H1 (cell line): ENCODE data around the gene FHIT. TPM values are rescaled to one million over a fixed set of nuclear protein-coding genes. Genes with fewer than 3 reads are reported as not detected.

Experiments
- CTCF ChIA-PET: fragments of 300-600 bp; sonication (Branson Sonifier 250); formaldehyde crosslinking; loops from one replicate; lab custom pipeline; 2021; ENCODE audit not compliant: partially characterized antibody; lab: Charles Lee
- POLR2A ChIA-PET: fragments of 300-600 bp; sonication (Branson Sonifier 250); formaldehyde crosslinking; loops from one replicate; lab custom pipeline; 2021; ENCODE audit warnings: inconsistent platforms; ENCODE audit not compliant: partially characterized antibody; lab: Charles Lee
- DNase-seq, 2 experiments: peaks; one replicate each; pipeline versions ENCODE4 v3.0.0 to v3.0.0-alpha.2; 2010 to 2022; ENCODE audit warnings: low spot score in 2 of 2, low read depth in 1 of 2, mixed read lengths in 1 of 2
- FAIRE-seq: peaks from 2 replicates; lab custom pipeline; 2011; peaks lifted over from hg19 to GRCh38; lab: Jason Lieb, UNC
- H2AFZ ChIP-seq: 2 replicates; pipeline ENCODE4 v1.8.1; 2012; ENCODE audit warnings: low read length, inconsistent platforms
- H2AK5ac ChIP-seq: 2 replicates; pipeline ENCODE4 v1.6.1; 2013; ENCODE audit warnings: low read depth, low read length
- H2BK120ac ChIP-seq: replicated peaks from 2 replicates; pipeline ENCODE3; 2013; ENCODE audit warnings: low read depth, low read length, inconsistent platforms
- H2BK12ac ChIP-seq: 2 replicates; pipeline ENCODE4 v1.6.1; 2013; ENCODE audit warnings: low read depth, low read length
- H2BK15ac ChIP-seq: 2 replicates; pipeline ENCODE4 v1.6.1; 2013; ENCODE audit warnings: low read length
- H2BK20ac ChIP-seq: 2 replicates; pipeline ENCODE4 v1.6.1; 2013; ENCODE audit warnings: low read length
- H2BK5ac ChIP-seq: 2 replicates; pipeline ENCODE4 v1.6.1; 2013; ENCODE audit warnings: low read depth, low read length
- H3K14ac ChIP-seq: 2 replicates; pipeline ENCODE4 v1.6.1; 2013; ENCODE audit warnings: inconsistent platforms; ENCODE audit not compliant: insufficient read length
- H3K18ac ChIP-seq: 2 replicates; pipeline ENCODE4 v1.6.1; 2013; ENCODE audit warnings: low read length; ENCODE audit errors: extremely low read depth
- H3K23ac ChIP-seq: 2 replicates; pipeline ENCODE4 v1.6.1; 2013; ENCODE audit warnings: inconsistent platforms; ENCODE audit not compliant: insufficient read length
- H3K23me2 ChIP-seq: 2 replicates; pipeline ENCODE4 v1.6.1; 2013; ENCODE audit warnings: low read depth, low read length
- H3K27ac ChIP-seq: 2 replicates; pipeline ENCODE4 v1.6.1; 2011; ENCODE audit warnings: low read depth, low read length, inconsistent platforms
- H3K27me3 ChIP-seq, 4 experiments: replicated peaks in 1 of 4; 1 replicate in 1 of 4; 2 replicates in 3 of 4; pipeline versions ENCODE4 v1.6.1 to v1.8.1; 2011 to 2013; ENCODE audit warnings: low read length in 3 of 4, mild to moderate bottlenecking in 3 of 4, inconsistent platforms in 2 of 4, mixed read lengths in 2 of 4, moderate library complexity in 1 of 4; ENCODE audit not compliant: control insufficient read depth in 3 of 4, insufficient read depth in 3 of 4; ENCODE audit errors: extremely low read depth in 1 of 4
- H3K36me3 ChIP-seq, 4 experiments: 2 replicates each; pipeline versions ENCODE4 v1.6.1 to v1.8.1; 2011 to 2013; ENCODE audit warnings: mild to moderate bottlenecking in 4 of 4, low read length in 3 of 4, moderate library complexity in 2 of 4, control low read depth in 1 of 4, inconsistent platforms in 1 of 4; ENCODE audit not compliant: insufficient read depth in 4 of 4, control insufficient read depth in 2 of 4
- H3K4ac ChIP-seq: replicated peaks from 2 replicates; pipeline ENCODE3; 2013; ENCODE audit warnings: low read length, low read depth, mixed read lengths, inconsistent platforms; ENCODE audit not compliant: insufficient read length
- H3K4me1 ChIP-seq, 4 experiments: replicated peaks in 1 of 4; 1 replicate in 1 of 4; 2 replicates in 3 of 4; pipeline versions ENCODE4 v1.6.1 to v1.8.1; 2011 to 2013; ENCODE audit warnings: low read length in 3 of 4, inconsistent platforms in 2 of 4, mixed read lengths in 1 of 4; ENCODE audit not compliant: insufficient read depth in 4 of 4, control insufficient read depth in 3 of 4
- H3K4me2 ChIP-seq, 2 experiments: 2 replicates each; pipeline versions ENCODE4 v1.6.1 to v1.8.1; 2011 to 2013; ENCODE audit warnings: low read depth in 2 of 2, low read length in 2 of 2, control low read depth in 1 of 2, inconsistent platforms in 1 of 2, mild to moderate bottlenecking in 1 of 2; ENCODE audit not compliant: insufficient read depth in 1 of 2
- H3K4me3 ChIP-seq, 4 experiments: fragments of 200-600, 300-600 bp in 1 of 4; sonication (generic), shearing (Covaris generic), sonication (Bioruptor Twin) in 1 of 4; 2 replicates each; pipeline versions ENCODE4 v1.5.1 to v1.8.1; 2011 to 2016; ENCODE audit warnings: low read length in 4 of 4, low read depth in 3 of 4, control low read depth in 2 of 4, inconsistent platforms in 2 of 4, mild to moderate bottlenecking in 2 of 4, mixed read lengths in 1 of 4, moderate library complexity in 1 of 4; ENCODE audit not compliant: insufficient read depth in 2 of 4; ENCODE audit errors: extremely low read depth in 1 of 4
- H3K56ac ChIP-seq: replicated peaks from 2 replicates; pipeline ENCODE3; 2013; ENCODE audit warnings: low read depth, mild to moderate bottlenecking, mixed read lengths, low read length, inconsistent platforms; ENCODE audit not compliant: insufficient read length
- H3K79me1 ChIP-seq: 2 replicates; pipeline ENCODE4 v1.6.1; 2013; ENCODE audit warnings: low read depth, low read length, control low read depth
- H3K79me2 ChIP-seq, 2 experiments: 2 replicates each; pipeline versions ENCODE4 v1.6.1 to v1.8.1; 2012 to 2013; ENCODE audit warnings: low read length in 2 of 2, mild to moderate bottlenecking in 2 of 2, inconsistent platforms in 1 of 2; ENCODE audit not compliant: insufficient read depth in 2 of 2, control insufficient read depth in 1 of 2
- H3K9ac ChIP-seq, 4 experiments: replicated peaks in 1 of 4; 1 replicate in 1 of 4; 2 replicates in 3 of 4; pipeline versions ENCODE4 v1.6.1 to v1.8.1; 2011 to 2013; ENCODE audit warnings: low read depth in 3 of 4, low read length in 3 of 4, control low read depth in 2 of 4, mild to moderate bottlenecking in 2 of 4, moderate library complexity in 2 of 4, inconsistent platforms in 1 of 4; ENCODE audit errors: extremely low read depth in 1 of 4
- H3K9me3 ChIP-seq, 2 experiments: 2 replicates each; pipeline versions ENCODE4 v1.6.1 to v1.8.1; 2012 to 2013; ENCODE audit warnings: mild to moderate bottlenecking in 2 of 2, moderate library complexity in 2 of 2, control low read depth in 1 of 2, inconsistent platforms in 1 of 2, low read depth in 1 of 2, low read length in 1 of 2, mixed read lengths in 1 of 2; ENCODE audit not compliant: insufficient read depth in 2 of 2
- H4K20me1 ChIP-seq, 2 experiments: replicated peaks in 1 of 2; 2 replicates each; pipeline versions ENCODE3 to v1.8.1; 2011 to 2013; ENCODE audit warnings: inconsistent platforms in 2 of 2, low read length in 2 of 2, mild to moderate bottlenecking in 1 of 2; ENCODE audit not compliant: insufficient read depth in 2 of 2, control insufficient read depth in 1 of 2
- H4K5ac ChIP-seq: 2 replicates; pipeline ENCODE4 v1.6.1; 2013; ENCODE audit warnings: low read length, low read depth, mixed read lengths, inconsistent platforms; ENCODE audit not compliant: insufficient read length
- H4K8ac ChIP-seq: 2 replicates; pipeline ENCODE4 v1.8.0; 2013; ENCODE audit warnings: mild to moderate bottlenecking, moderate library complexity, low read length, inconsistent platforms; ENCODE audit not compliant: insufficient read depth; ENCODE audit errors: extremely low read depth
- H4K91ac ChIP-seq: replicated peaks from 2 replicates; pipeline ENCODE3; 2013; ENCODE audit warnings: low read length, mixed read lengths, inconsistent platforms; ENCODE audit not compliant: insufficient read length
- CBX5 ChIP-seq: fragments of 300-800, 300-1000 bp; sonication (generic); IDR thresholded peaks from 2 replicates; pipeline ENCODE4 v1.7.1; 2016; ENCODE audit warnings: antibody characterized with exemption, low read length, low read depth
- KDM5A ChIP-seq: fragments of 200-600 bp; IDR thresholded peaks from 2 replicates; pipeline ENCODE4 v1.7.1; 2012; ENCODE audit warnings: mild to moderate bottlenecking, low read length, inconsistent platforms, mixed read lengths
- MAFK ChIP-seq: IDR thresholded peaks from 2 replicates; pipeline ENCODE4 v1.6.1; 2012; ENCODE audit warnings: low read depth, mild to moderate bottlenecking, improper control_type of control experiment, low read length
- POLR2AphosphoS5 ChIP-seq: IDR thresholded peaks from 2 replicates; pipeline ENCODE4 v1.6.1; 2011; ENCODE audit warnings: low read depth, low read length
- SRF ChIP-seq: IDR thresholded peaks from 2 replicates; pipeline ENCODE4 v1.6.1; 2011; ENCODE audit warnings: mild to moderate bottlenecking, low read depth, low read length, moderate library complexity
- WGBS, 2 experiments: shearing (Covaris generic) in 1 of 2; methylation state at CpG; one replicate each; pipeline versions ENCODE4 v1.1.6 to v1.1.7; 2013 to 2015; ENCODE audit warnings: low lambda C conversion rate in 2 of 2, mixed read lengths in 2 of 2, inconsistent platforms in 1 of 2, low coverage in 1 of 2, missing lambda C conversion rate in 1 of 2; ENCODE audit not compliant: insufficient replicate concordance in 2 of 2, insufficient coverage in 1 of 2, insufficient read length in 1 of 2; ENCODE audit errors: extremely low coverage in 1 of 2, missing lambda C conversion rate in 1 of 2; 5-methylcytosine and 5-hydroxymethylcytosine counted together
- polyA plus RNA-seq, 7 experiments: library from polyadenylated mRNA; depleted of rRNA in 3 of 7; stranded (reverse) in 5 of 7; unstranded in 2 of 7; fragments of >200 nt in 5 of 7; fragments of 200-250 nt in 2 of 7; gene quantifications; 1 replicate in 5 of 7; 2 replicates in 1 of 7; 4 replicates in 1 of 7; pipeline versions ENCODE4 v1.2.1 to v1.2.3, GENCODE V29; 2011 to 2013; ENCODE audit warnings: missing spikeins in 2 of 7, mixed read lengths in 2 of 7
- total RNA-seq: library from RNA; stranded (reverse); fragmentation: NEBNext Ultra II Directional; extraction: Animal tissue kit (Norgen Biotek cat#: 25700); gene quantifications from 2 replicates; pipeline ENCODE4 v1.2.1, GENCODE V29; 2021

The FHIT gene
- total and polyA plus RNA-seq, 2 of the 8 experiments (the other 6 are each of a cell fraction or from before 2014, with no cell fraction given): 1.2 to 3.2 TPM

DNA sequence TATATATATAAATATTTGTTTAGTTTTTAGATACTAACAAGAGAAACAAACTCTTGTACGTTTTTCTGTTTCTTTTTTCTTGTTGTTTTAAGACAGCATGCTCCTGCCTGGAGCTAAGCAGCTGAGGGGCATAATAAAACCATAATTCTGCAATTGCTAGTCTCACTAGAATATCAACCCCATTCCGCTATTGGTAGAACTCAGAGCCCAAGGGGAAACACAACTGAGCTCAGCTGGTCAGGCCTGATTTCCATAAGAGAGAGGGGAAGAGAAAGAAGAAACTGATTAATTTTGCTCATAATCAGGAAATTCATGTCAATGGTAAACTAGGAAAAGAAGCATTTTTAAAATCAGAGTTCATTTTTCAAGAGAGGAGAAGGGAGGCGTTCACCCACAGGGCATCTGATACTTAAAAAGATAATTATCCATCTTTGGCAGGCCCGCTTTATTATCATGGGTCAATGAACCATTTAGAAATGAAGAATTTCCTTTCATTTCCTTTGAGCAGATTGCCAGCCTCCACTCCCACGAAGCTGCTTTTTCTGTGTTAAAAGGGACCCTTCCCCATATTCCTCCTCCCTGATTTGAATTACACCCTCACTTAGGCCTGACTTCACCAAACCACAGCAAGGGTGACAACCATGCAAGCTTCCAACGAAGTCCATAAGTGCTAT, 1236.1 kb downstream of the FHIT start:
- POLR2A ChIA-PET: no interaction called here
- no peak overlapping the region for H2BK15ac ChIP-seq
- no peak overlapping the region for H2AK5ac ChIP-seq
- H2BK120ac ChIP-seq: no peak overlapping the region
- no peak overlapping the region for H4K5ac ChIP-seq
- no peaks in the 10 kb centered on the region for H3K36me3 ChIP-seq
- H3K4me1 ChIP-seq: peaks cover 0 to 5% (median 2%) of the 10 kb centered on the region in 4 experiments; a peak in 2 of 7 replicates
- no peak overlapping the region for H3K14ac ChIP-seq
- no peak overlapping the region for H2AFZ ChIP-seq
- DNase-seq: no peak
- no peak overlapping the region for H3K4me3 ChIP-seq
- H3K23ac ChIP-seq: no peak overlapping the region
- H3K4ac ChIP-seq: no peak overlapping the region
- H2BK12ac ChIP-seq: no peak overlapping the region
- 89% methylated on average over 6 of the region's 6 CpGs; no CpG with 5 or more reads in 1 of the 2 experiments for WGBS, 2 experiments
- H4K20me1 ChIP-seq: no peaks in the 10 kb centered on the region
- no peak overlapping the region for H3K4me2 ChIP-seq
- no peaks in the 10 kb centered on the region for H3K79me2 ChIP-seq
- H3K9me3 ChIP-seq: no peaks in the 10 kb centered on the region
- CTCF ChIA-PET: no interaction called here
- H3K27me3 ChIP-seq: no peaks in the 10 kb centered on the region
- TF ChIP-seq SRF: no peak
- no peak for TF ChIP-seq CBX5
- TF ChIP-seq POLR2AphosphoS5: no peak
- TF ChIP-seq KDM5A: no peak
- TF ChIP-seq MAFK: no peak
- TF ChIP-seq, all 59 proteins: peak for 0
- H2BK20ac ChIP-seq: no peak overlapping the region
- H4K8ac ChIP-seq: no peak overlapping the region
- no peak overlapping the region for H3K18ac ChIP-seq
- no peak overlapping the region for H3K56ac ChIP-seq
- no peaks in the 10 kb centered on the region for H3K23me2 ChIP-seq
- no peaks in the 10 kb centered on the region; the same call in 1 of the 2 replicates for H3K79me1 ChIP-seq
- no peak overlapping the region for H3K27ac ChIP-seq
- H3K9ac ChIP-seq: no peak overlapping the region
- H4K91ac ChIP-seq: no peak overlapping the region
- H2BK5ac ChIP-seq: no peak overlapping the region
- FAIRE-seq: no peak
